HepG2 (cell line): Measurements from ENCODE around the gene PTPRD. TPM values are rescaled to one million over a fixed set of nuclear protein-coding genes. Genes with fewer than 3 reads are reported as not detected.

ENCODE experiments used
- ATAC-seq: fragments of 200-7000 bp; cut with Tn5 transposase; 3 replicates; pipeline ENCODE4 v1.9.1; 2020; ENCODE audit warnings: mild to moderate bottlenecking, moderate library complexity
- BruUV-seq: library from RNA; stranded (reverse); fragments of 400-500 nt; replicated peaks from 2 replicates; lab custom pipeline; 2021; lab: Mats Ljungman, UMichigan
- CTCF ChIA-PET: fragments of 300-600 bp; formaldehyde crosslinking; extraction: SDS; loops from one replicate; lab custom pipeline; 2021; ENCODE audit warnings: low total read pairs, inconsistent platforms, low intra/inter-chr PET ratio; lab: Yijun Ruan, JAX
- POLR2A ChIA-PET: fragments of 350-600 bp; sonication (Branson Sonifier 250); formaldehyde crosslinking; loops from one replicate; lab custom pipeline; 2020; ENCODE audit warnings: antibody characterized with exemption, inconsistent platforms; lab: Yijun Ruan, JAX
- DNase-seq: peaks from one replicate; pipeline ENCODE4 v3.0.0-alpha.2; 2015; ENCODE audit warnings: low spot score
- FAIRE-seq: peaks from 3 replicates; lab custom pipeline; 2011; peaks lifted over from hg19 to GRCh38; lab: Jason Lieb, UNC
- H2AFZ ChIP-seq: one replicate; pipeline ENCODE4 v1.6.1; 2011; ENCODE audit warnings: low read length, inconsistent platforms
- H3K27ac ChIP-seq: fragments of 300-600 bp; 3 replicates; pipeline ENCODE4 v1.8.0; 2011; ENCODE audit warnings: mixed run types, mild to moderate bottlenecking, mixed read lengths, low read length, inconsistent platforms; ENCODE audit not compliant: insufficient read depth; ENCODE audit errors: extremely low read length
- H3K27me3 ChIP-seq, 2 experiments: fragments of 200-600 bp in 1 of 2; 2 replicates in 1 of 2; 3 replicates in 1 of 2; pipeline versions ENCODE4 v1.6.0 to v1.8.0; 2011; ENCODE audit warnings: low read length in 2 of 2, mild to moderate bottlenecking in 2 of 2, moderate library complexity in 2 of 2, inconsistent platforms in 1 of 2; ENCODE audit not compliant: insufficient read depth in 2 of 2, control insufficient read depth in 1 of 2
- H3K36me3 ChIP-seq, 2 experiments: fragments of 200-600 bp in 1 of 2; replicated peaks in 1 of 2; 2 replicates in 1 of 2; 3 replicates in 1 of 2; pipeline versions ENCODE4 v1.5.1 to v1.8.0; 2011; ENCODE audit warnings: low read length in 2 of 2, inconsistent platforms in 1 of 2; ENCODE audit not compliant: insufficient read depth in 2 of 2, control insufficient read depth in 1 of 2
- H3K4me1 ChIP-seq: 2 replicates; pipeline ENCODE4 v1.5.1; 2012; ENCODE audit warnings: low read length, inconsistent platforms; ENCODE audit not compliant: insufficient read depth
- H3K4me2 ChIP-seq: 2 replicates; pipeline ENCODE4 v1.6.0; 2011; ENCODE audit warnings: low read depth, low read length, inconsistent platforms
- H3K4me3 ChIP-seq, 3 experiments: fragments of 200-600 bp in 1 of 3; sonication (generic), shearing (Covaris generic) in 1 of 3; replicated peaks in 1 of 3; 2 replicates each; pipeline ENCODE4 v1.5.1; 2011 to 2016; ENCODE audit warnings: low read length in 3 of 3, inconsistent platforms in 2 of 3, low read depth in 2 of 3, mild to moderate bottlenecking in 2 of 3, control low read depth in 1 of 3, mixed read lengths in 1 of 3; ENCODE audit not compliant: insufficient read depth in 1 of 3
- H3K79me2 ChIP-seq: one replicate; pipeline ENCODE4 v1.6.1; 2011; ENCODE audit warnings: low read length, inconsistent platforms; ENCODE audit not compliant: insufficient read depth
- H3K9ac ChIP-seq: 2 replicates; pipeline ENCODE4 v1.6.0; 2011; ENCODE audit warnings: mild to moderate bottlenecking, low read depth, low read length, inconsistent platforms; ENCODE audit not compliant: insufficient read depth
- H3K9me3 ChIP-seq: 2 replicates; pipeline ENCODE4 v1.5.1; 2012; ENCODE audit warnings: mild to moderate bottlenecking, low read length
- H4K20me1 ChIP-seq: 2 replicates; pipeline ENCODE4 v1.6.0; 2011; ENCODE audit warnings: inconsistent platforms, mild to moderate bottlenecking, low read length, moderate library complexity; ENCODE audit not compliant: insufficient read depth
- CBX5 ChIP-seq: sonication (generic); formaldehyde crosslinking; IDR thresholded peaks from 2 replicates; pipeline ENCODE4 v1.4.0; 2020; ENCODE audit warnings: missing genetic modification reagents, borderline replicate concordance
- HNRNPUL1 ChIP-seq: fragments of 200-400 bp; formaldehyde crosslinking; IDR thresholded peaks from 2 replicates; pipeline ENCODE4 v1.6.1; 2017; ENCODE audit warnings: low read depth, mild to moderate bottlenecking, low read length, moderate library complexity
- PAX8 ChIP-seq: sonication (generic); formaldehyde crosslinking; IDR thresholded peaks from 2 replicates; pipeline ENCODE4 v1.8.0; 2022; ENCODE audit warnings: mild to moderate bottlenecking, missing genetic modification reagents, borderline replicate concordance
- RBFOX2 ChIP-seq: fragments of 200-400 bp; formaldehyde crosslinking; IDR thresholded peaks from 2 replicates; pipeline ENCODE4 v1.6.1; 2017; ENCODE audit warnings: low read depth, mild to moderate bottlenecking, low read length
- SRY ChIP-seq: sonication (generic); formaldehyde crosslinking; IDR thresholded peaks from 2 replicates; pipeline ENCODE4 v1.8.0; 2022; ENCODE audit warnings: mild to moderate bottlenecking, missing genetic modification reagents
- ZFP82 ChIP-seq: sonication (generic); formaldehyde crosslinking; IDR thresholded peaks from 2 replicates; pipeline ENCODE4 v1.5.1; 2020; ENCODE audit warnings: mild to moderate bottlenecking, missing genetic modification reagents, borderline replicate concordance
- ZNF101 ChIP-seq: sonication (generic); formaldehyde crosslinking; IDR thresholded peaks from 2 replicates; pipeline ENCODE4 v1.4.0; 2020; ENCODE audit warnings: mild to moderate bottlenecking, low read depth, missing genetic modification reagents, borderline replicate concordance
- ZNF296 ChIP-seq: sonication (generic); formaldehyde crosslinking; conservative IDR thresholded peaks from 2 replicates; pipeline ENCODE4 v1.5.0; 2020; ENCODE audit warnings: mild to moderate bottlenecking, missing genetic modification reagents
- ZNF350 ChIP-seq: sonication (generic); formaldehyde crosslinking; IDR thresholded peaks from 2 replicates; pipeline ENCODE4 v1.4.0; 2020; ENCODE audit warnings: mild to moderate bottlenecking, low read depth, missing genetic modification reagents, borderline replicate concordance
- ZNF614 ChIP-seq: IDR thresholded peaks from 2 replicates; pipeline ENCODE4 v1.6.1; 2018; ENCODE audit warnings: missing biosample characterization, missing genetic modification reagents, inconsistent platforms, borderline replicate concordance
- WGBS: methylation state at CpG from one replicate; pipeline ENCODE4 v1.1.6; 2017; ENCODE audit warnings: low lambda C conversion rate; 5-methylcytosine and 5-hydroxymethylcytosine counted together
- in situ Hi-C: cut with HindIII; loops from 2 replicates; pipeline ENCODE4 v1.10.0; 2017; ENCODE audit warnings: low pct_unique_long_range_greater_than_20kb; ENCODE audit not compliant: extremely low pct_ligation_motif_present
- intact Hi-C: fragments of 100-400 bp; cut with micrococcal nuclease; formaldehyde crosslinking; loops from one replicate; pipeline ENCODE4 v1.10.0; 2022; ENCODE audit not compliant: unreplicated experiment
- polyA plus RNA-seq, 8 experiments: library from polyadenylated mRNA; depleted of rRNA in 3 of 8; stranded (reverse) in 7 of 8; unstranded in 1 of 8; fragments of >200 nt; fragmentation: Illumina TruSeq in 4 of 8; extraction: Trizol in 4 of 8; gene quantifications; 2 replicates each; pipeline versions ENCODE4 v1.2.1 to v1.2.3, GENCODE V29; 2011 to 2016; ENCODE audit warnings: low read depth in 4 of 8, missing spikeins in 1 of 8, mixed read lengths in 1 of 8; ENCODE audit not compliant: insufficient read depth in 1 of 8
- total RNA-seq, 5 experiments: library from RNA; depleted of rRNA; stranded (reverse); fragments of >200 nt; fragmentation: Illumina TruSeq; extraction: Trizol; gene quantifications; 2 replicates each; pipeline ENCODE4 v1.2.3, GENCODE V29; 2016; ENCODE audit warnings: low read depth in 1 of 5
- TF ChIP-seq, protein P1 (sequence below): sonication (generic); formaldehyde crosslinking; IDR thresholded peaks from 2 replicates; pipeline ENCODE4 v1.4.0; 2020; ENCODE audit warnings: missing genetic modification reagents, mild to moderate bottlenecking, borderline replicate concordance
- TF ChIP-seq, protein P2 (sequence below): sonication (generic); formaldehyde crosslinking; IDR thresholded peaks from 2 replicates; pipeline ENCODE4 v1.9.0; 2021; ENCODE audit warnings: mild to moderate bottlenecking, missing genetic modification reagents

Gene PTPRD
- total and polyA plus RNA-seq, 2 of the 13 experiments (the other 11 are each of a cell fraction or from before 2014, with no cell fraction given), result 0.05 TPM; not detected in 1

DNA sequence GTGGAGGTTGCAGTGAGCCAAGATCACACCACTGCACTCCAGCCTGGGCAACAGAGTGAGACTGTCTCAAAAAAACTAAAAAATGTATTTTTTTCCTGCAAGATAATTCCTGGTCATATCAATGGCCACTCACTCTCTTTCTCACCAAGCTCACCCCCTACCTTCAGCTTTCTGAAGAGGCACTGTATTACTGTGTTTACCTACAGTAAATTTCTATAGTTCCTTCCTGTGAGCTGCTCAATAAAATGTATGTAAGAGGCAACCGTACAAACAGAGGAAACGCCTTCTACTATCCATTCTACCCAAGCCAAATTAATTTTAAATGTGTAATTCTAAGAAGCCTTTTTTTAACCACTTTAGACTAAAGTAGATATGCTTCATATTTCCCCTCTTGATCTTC lies 1883.9 kb downstream of the PTPRD start (continued):
- TF ChIP-seq, protein P1, sequence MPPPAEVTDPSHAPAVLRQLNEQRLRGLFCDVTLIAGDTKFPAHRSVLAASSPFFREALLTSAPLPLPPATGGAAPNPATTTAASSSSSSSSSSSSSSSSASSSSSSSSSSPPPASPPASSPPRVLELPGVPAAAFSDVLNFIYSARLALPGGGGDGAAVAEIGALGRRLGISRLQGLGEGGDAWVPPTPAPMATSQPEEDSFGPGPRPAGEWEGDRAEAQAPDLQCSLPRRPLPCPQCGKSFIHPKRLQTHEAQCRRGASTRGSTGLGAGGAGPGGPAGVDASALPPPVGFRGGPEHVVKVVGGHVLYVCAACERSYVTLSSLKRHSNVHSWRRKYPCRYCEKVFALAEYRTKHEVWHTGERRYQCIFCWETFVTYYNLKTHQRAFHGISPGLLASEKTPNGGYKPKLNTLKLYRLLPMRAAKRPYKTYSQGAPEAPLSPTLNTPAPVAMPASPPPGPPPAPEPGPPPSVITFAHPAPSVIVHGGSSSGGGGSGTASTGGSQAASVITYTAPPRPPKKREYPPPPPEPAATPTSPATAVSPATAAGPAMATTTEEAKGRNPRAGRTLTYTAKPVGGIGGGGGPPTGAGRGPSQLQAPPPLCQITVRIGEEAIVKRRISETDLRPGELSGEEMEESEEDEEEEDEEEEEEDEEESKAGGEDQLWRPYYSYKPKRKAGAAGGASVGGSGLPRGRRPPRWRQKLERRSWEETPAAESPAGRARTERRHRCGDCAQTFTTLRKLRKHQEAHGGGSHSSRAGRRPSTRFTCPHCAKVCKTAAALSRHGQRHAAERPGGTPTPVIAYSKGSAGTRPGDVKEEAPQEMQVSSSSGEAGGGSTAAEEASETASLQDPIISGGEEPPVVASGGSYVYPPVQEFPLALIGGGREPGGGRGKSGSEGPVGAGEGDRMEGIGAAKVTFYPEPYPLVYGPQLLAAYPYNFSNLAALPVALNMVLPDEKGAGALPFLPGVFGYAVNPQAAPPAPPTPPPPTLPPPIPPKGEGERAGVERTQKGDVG (CRISPR knock-in tag), result no peak
- no peak for TF ChIP-seq ZNF296 (CRISPR knock-in tag)
- no peak for TF ChIP-seq ZNF614

DNA sequence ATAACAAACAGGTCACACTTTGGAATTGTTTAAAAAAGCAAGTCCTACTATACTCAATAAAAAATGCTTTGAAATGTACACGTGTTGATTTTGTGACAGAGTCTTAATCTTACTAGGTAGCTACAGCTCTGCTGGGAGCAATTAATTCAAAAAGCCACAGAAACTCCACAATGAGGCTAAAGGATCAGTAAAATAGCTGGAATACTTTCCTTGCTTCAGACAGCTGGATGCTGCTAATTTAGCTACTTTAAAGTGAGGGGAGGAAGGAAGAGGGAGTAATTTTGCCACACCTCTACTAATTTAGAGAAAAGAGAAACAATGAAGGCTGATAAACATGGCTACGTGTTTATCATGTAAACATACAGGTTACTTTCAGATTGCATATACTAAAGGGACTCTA lies 1885.6 kb downstream of the PTPRD start:
- 28% methylated on average over 2 of the region's 2 CpGs for WGBS
- intact Hi-C loops, result no loop called here
- Histone ChIP-seq H3K4me2 (no peak overlapping the region), H3K4me3 (no peak overlapping the region), H3K79me2 (no peaks in the 10 kb centered on the region), H4K20me1 (no peaks in the 10 kb centered on the region), H2AFZ (no peak overlapping the region), H3K27ac (no peak overlapping the region), H3K4me1 (no peaks in the 10 kb centered on the region), H3K9me3 (no peaks in the 10 kb centered on the region), H3K27me3 (no peaks in the 10 kb centered on the region)
- DNase-seq (no peak), ATAC-seq (no peak), FAIRE-seq (no peak)
- BruUV-seq, result no TSS peak
- ChIA-PET CTCF (no interaction called here), POLR2A (no interaction called here)
- in situ Hi-C loops, result no loop called here
- TF ChIP-seq, protein P2, sequence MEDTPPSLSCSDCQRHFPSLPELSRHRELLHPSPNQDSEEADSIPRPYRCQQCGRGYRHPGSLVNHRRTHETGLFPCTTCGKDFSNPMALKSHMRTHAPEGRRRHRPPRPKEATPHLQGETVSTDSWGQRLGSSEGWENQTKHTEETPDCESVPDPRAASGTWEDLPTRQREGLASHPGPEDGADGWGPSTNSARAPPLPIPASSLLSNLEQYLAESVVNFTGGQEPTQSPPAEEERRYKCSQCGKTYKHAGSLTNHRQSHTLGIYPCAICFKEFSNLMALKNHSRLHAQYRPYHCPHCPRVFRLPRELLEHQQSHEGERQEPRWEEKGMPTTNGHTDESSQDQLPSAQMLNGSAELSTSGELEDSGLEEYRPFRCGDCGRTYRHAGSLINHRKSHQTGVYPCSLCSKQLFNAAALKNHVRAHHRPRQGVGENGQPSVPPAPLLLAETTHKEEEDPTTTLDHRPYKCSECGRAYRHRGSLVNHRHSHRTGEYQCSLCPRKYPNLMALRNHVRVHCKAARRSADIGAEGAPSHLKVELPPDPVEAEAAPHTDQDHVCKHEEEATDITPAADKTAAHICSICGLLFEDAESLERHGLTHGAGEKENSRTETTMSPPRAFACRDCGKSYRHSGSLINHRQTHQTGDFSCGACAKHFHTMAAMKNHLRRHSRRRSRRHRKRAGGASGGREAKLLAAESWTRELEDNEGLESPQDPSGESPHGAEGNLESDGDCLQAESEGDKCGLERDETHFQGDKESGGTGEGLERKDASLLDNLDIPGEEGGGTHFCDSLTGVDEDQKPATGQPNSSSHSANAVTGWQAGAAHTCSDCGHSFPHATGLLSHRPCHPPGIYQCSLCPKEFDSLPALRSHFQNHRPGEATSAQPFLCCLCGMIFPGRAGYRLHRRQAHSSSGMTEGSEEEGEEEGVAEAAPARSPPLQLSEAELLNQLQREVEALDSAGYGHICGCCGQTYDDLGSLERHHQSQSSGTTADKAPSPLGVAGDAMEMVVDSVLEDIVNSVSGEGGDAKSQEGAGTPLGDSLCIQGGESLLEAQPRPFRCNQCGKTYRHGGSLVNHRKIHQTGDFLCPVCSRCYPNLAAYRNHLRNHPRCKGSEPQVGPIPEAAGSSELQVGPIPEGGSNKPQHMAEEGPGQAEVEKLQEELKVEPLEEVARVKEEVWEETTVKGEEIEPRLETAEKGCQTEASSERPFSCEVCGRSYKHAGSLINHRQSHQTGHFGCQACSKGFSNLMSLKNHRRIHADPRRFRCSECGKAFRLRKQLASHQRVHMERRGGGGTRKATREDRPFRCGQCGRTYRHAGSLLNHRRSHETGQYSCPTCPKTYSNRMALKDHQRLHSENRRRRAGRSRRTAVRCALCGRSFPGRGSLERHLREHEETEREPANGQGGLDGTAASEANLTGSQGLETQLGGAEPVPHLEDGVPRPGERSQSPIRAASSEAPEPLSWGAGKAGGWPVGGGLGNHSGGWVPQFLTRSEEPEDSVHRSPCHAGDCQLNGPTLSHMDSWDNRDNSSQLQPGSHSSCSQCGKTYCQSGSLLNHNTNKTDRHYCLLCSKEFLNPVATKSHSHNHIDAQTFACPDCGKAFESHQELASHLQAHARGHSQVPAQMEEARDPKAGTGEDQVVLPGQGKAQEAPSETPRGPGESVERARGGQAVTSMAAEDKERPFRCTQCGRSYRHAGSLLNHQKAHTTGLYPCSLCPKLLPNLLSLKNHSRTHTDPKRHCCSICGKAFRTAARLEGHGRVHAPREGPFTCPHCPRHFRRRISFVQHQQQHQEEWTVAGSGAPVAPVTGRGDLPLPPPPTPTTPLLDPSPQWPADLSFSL (CRISPR knock-in tag), result no peak
- TF ChIP-seq RBFOX2 (no peak), PAX8 (CRISPR knock-in tag) (no peak), SRY (CRISPR knock-in tag) (no peak), ZNF101 (CRISPR knock-in tag) (no peak), ZFP82 (CRISPR knock-in tag) (no peak), CBX5 (CRISPR knock-in tag) (no peak), HNRNPUL1 (no peak), ZNF350 (no peak)
- TF ChIP-seq, all 625 proteins: peak for 0
- no peak overlapping the region for H3K9ac ChIP-seq
- no peaks in the 10 kb centered on the region for H3K36me3 ChIP-seq
